GM19351 (cell line): ENCODE measurements around the gene PREX1.
A peak's percentile ranks its signal among the peaks of the same experiment; 100 is the strongest.

Experiments
- ATAC-seq: cut with Tn5 transposase; IDR thresholded peaks from one replicate; pipeline ENCODE4 v1.9.1; 2021; ENCODE audit warnings: mild to moderate bottlenecking, moderate library complexity; ENCODE audit not compliant: unreplicated experiment

Gene PREX1

DNA sequence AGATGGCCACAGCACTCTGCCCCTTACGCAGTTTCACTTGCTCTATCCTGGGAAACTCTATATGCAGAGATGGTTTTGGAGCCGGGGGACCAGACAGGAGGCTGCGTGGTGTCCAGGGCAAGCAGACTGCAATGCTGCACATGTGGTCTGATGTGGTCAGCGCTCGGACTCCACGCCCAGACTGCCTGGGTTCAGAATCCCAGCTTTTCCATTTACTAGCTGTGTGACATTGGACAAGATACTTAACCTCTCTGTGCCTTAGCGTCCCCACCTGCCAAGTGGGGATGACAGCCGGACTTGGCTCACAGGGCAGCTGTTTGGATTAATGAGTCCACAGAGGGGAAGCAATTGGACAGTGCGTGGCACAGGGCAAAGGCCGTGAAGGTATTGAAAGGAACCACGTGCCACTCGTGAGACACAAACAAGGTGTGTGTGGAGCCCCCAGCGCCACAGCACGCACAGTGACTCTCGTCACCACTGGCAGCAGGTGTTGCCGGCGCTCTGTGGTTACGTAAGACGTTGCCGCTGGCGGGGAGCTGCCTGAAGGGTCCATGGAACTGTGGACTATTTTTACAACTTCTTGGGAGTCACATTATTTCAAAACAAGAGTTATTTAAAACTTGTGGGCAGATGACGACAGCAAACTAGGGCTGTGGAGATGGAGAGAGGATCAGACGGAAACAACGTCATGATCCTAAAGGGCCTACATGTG lies 201.4 kb downstream of the PREX1 start:
- no peak for ATAC-seq

GRCh38 chr20:48625136-48625900 lies 202.5 kb downstream of the PREX1 start:
- no peak for ATAC-seq

- no peak for ATAC-seq
These were observed 203.3 kb downstream of the PREX1 start for GRCh38 chr20:48624315-48625020.

DNA sequence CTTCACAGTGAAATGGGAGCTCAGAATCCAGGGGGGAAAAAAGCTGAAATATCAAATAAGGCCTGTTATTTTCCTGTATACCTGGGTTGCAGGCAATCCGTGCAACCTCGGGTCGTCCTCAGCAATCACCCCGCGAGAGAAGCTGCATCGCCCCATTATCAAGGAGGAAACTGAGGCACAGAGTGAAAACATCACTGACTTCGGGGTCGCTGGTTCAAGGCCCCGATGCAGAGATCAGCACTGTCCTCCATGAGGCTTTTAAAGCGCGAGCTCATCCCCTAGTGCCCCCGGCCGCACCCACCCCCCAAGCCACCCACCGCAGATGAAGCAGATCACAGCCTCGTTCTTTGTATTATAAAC lies 203.9 kb downstream of the PREX1 start:
- ATAC-seq, result no peak

- no peak for ATAC-seq
These were observed 204.5 kb downstream of the PREX1 start for GRCh38 chr20:48623176-48623905.

- no peak for ATAC-seq
These were observed 205.4 kb downstream of the PREX1 start for GRCh38 chr20:48622421-48622820.

DNA sequence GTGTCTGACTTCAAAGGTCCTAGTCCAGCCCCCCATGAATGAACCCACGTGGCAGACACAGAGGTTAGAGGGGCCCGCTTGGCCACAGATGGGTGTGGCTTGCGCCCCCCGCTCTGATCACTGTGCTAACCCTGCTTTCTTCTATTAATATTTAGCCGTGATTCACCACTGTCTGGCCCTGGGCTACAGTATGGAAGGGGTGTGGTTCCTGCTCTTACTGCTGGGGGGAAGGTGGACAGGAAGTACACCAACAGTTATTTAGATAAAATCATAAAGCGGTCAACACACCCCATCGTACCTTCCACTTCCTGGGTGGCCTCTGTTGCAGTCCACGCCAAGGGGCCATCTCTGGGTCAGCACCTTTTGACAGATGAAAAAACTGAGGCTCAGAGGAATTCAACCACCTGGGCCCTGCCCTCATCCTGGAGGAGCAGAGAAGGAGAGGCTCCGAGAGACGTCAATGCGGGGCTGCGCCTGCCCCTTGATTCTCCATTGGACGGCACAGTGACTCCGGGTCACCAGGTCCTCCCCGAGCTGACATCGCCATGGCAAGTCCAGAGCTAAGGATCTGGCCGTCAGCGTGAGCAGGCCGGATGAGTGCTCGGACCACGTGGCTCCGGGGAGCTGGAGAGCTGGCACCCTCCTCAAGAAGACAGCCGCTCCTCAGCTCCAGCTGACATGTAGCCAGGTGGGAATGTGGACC lies 206.3 kb downstream of the PREX1 start:
- no peak for ATAC-seq

- peak; percentile 75 for ATAC-seq
These were observed 207.1 kb downstream of the PREX1 start for GRCh38 chr20:48620507-48621375.

DNA sequence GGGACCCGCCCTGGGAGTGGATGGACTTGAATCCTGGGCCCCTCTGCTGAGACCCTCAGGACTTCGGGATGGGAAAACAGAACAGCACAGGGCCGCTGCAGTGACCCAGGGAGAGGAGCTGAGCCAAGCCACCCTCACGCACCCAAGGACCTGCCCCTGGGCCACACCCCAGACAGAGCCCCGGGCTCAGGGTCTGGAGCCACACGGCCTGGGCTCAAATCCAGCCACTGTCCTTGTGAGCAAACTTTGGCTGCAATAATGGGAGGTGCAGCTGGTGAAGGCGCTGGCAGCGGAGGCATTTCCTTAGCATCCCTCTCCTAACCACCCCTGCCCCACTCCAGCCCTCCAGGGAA lies 207.7 kb downstream of the PREX1 start:
- ATAC-seq, result no peak

GRCh38 chr20:48619126-48620101 lies 208.4 kb downstream of the PREX1 start:
- no peak for ATAC-seq

DNA sequence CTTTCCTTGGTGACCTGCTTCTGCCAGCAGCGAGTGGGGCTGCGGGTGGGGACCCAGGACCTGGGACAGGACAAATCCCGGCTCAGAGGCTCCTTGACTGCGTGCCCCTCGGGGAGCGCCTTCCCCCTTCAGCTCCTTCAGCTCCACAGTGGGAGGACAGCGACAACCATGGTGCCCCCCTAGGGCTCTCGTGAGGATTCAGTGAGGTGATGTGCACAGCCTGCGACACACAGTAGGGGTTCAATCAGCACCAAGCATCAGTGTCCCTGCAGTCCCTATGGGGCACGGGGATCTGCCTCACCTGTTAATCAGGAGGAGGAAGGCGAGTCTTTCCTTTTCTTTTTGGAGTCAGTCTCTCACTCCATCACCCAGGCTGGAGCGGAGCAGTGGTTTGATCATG lies 209.2 kb downstream of the PREX1 start:
- no peak for ATAC-seq

DNA sequence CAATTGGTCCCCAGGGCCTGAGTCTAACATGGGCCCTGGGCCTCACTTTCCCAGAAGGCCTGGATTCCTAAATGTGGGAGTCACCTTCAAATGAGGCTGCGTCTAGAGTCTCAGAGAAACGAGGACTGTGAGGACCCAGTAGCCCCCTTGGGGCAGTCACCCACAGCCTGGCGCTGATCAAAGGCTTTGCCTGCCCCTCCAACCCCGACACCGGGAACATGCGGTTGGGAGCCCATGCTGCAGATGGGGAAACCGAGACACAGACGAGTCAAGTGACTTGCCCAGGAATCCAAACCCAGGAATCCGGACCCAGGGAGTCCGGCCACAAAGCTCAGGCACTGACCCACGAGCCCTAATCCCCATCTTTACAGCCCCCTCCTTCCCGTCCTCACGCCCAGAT lies 209.7 kb downstream of the PREX1 start:
- ATAC-seq, result no peak

DNA sequence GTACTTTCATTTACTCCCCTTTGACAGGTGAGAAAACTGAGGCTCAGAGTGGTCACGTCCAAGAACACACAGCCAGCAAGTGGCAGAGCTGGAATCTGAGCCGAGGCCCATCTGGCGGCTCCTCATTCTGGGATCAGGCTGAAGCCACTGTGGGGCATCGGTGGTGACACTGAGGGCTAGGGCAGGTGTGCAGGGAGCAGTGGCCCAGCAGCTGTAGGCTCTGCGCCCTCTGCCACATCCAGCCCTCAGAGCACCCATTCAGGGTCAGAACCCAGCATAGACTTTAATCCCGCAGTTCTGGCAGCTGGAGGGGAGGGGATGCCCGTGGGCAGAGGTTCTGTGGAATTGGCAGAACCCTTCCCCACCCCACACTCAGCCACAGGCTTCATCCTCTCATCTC lies 210.3 kb downstream of the PREX1 start:
- no peak for ATAC-seq

GRCh38 chr20:48616481-48616880 lies 211.3 kb downstream of the PREX1 start:
- ATAC-seq, result no peak

- no peak for ATAC-seq
These were observed 211.9 kb downstream of the PREX1 start for GRCh38 chr20:48615871-48616270.

- no peak for ATAC-seq
These were observed 213.1 kb downstream of the PREX1 start for GRCh38 chr20:48614593-48615274.

DNA sequence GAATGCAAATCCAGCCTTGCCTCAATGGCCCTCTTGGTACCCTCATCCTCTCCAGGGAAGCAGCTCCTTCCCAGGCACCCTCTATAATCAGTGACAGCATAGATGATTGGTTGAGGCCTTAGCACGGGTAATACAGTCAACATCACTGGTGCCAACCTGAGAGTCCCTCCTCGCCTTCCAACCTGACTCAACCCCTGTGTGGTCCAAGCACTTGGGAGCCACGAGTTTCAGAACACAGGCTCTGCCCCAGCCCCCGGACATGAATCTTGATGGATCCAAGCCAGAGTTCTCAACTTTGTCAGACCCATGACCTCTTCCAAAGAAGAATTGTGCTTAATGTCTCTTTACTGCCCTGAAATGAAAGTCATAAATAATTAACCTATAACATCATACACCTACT lies 213.9 kb downstream of the PREX1 start:
- ATAC-seq, result no peak

DNA sequence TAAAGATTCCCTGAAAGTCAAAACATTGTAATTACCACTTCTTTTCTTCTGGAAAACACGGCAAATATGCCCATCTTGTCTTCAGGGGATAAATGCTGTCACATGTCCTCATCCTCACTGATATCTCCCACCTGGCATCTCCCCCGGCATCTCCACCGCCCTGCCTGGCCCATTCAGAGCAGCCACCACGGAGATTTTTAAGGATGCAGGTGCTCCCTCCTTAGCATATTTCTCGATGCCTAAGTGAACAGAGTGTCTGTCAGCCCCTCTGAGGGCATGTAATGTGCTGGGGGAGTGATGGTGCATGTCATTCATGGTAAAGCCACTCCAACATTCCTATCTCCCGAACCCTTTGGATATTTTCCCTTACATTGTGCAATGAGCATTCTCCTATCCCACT lies 215.5 kb downstream of the PREX1 start:
- ATAC-seq, result no peak
